Dendritic cell treated with granulocyte-macrophage colony-stimulating factor and Interleukin-4, amounts not matched to agents 40 ng/mL and 50 ng/mL, for 4 days (primary cell): ENCODE data around the gene VEZT.

Experiments used
- H3K27ac Mint-ChIP-seq: one replicate; pipeline ENCODE4 v1.8.0; 2022; ENCODE audit warnings: mild to moderate bottlenecking, mixed read lengths
- H3K27me3 Mint-ChIP-seq: one replicate; pipeline ENCODE4 v1.8.0; 2022; ENCODE audit warnings: mild to moderate bottlenecking, mixed read lengths
- H3K36me3 Mint-ChIP-seq: one replicate; pipeline ENCODE4 v1.8.0; 2022; ENCODE audit warnings: low read depth, mixed read lengths
- H3K4me1 Mint-ChIP-seq: one replicate; pipeline ENCODE4 v1.8.0; 2022; ENCODE audit warnings: low read depth, mixed read lengths
- H3K4me3 Mint-ChIP-seq: one replicate; pipeline ENCODE4 v1.8.0; 2022; ENCODE audit warnings: mild to moderate bottlenecking, moderate library complexity, mixed read lengths
- H3K9me3 Mint-ChIP-seq: one replicate; pipeline ENCODE4 v1.8.0; 2022; ENCODE audit warnings: mixed read lengths
- intact Hi-C: fragments of 100-400 bp; cut with micrococcal nuclease; formaldehyde crosslinking; loops from one replicate; pipeline ENCODE4 v1.15.0; 2022

Gene VEZT

DNA sequence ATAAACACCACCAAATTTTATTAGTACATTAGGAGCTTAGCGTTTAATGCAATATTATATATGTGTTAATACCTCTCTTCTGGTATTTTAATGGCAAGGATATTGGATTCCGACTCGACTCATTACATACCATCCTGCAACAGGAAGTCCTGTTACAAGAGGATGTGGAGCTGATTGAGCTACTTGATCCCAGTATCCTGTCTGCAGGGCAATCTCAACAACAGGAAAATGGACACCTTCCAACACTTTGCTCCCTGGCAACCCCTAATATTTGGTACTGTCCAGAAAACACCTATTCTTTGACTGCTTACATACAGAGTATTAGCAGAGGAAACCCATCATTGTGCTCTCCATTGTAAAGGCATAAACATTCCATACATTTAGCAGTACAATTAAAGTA, 45.2 kb downstream of the VEZT start:
- H3K36me3 Mint-ChIP-seq, result peaks cover 56% of the 10 kb centered on the region
- no peaks in the 10 kb centered on the region for H3K27me3 Mint-ChIP-seq
- no peak overlapping the region for H3K4me3 Mint-ChIP-seq
- no peaks in the 10 kb centered on the region for H3K9me3 Mint-ChIP-seq
- no peak overlapping the region for H3K27ac Mint-ChIP-seq
- no peaks in the 10 kb centered on the region for H3K4me1 Mint-ChIP-seq
- intact Hi-C loops, result no loop called here

DNA sequence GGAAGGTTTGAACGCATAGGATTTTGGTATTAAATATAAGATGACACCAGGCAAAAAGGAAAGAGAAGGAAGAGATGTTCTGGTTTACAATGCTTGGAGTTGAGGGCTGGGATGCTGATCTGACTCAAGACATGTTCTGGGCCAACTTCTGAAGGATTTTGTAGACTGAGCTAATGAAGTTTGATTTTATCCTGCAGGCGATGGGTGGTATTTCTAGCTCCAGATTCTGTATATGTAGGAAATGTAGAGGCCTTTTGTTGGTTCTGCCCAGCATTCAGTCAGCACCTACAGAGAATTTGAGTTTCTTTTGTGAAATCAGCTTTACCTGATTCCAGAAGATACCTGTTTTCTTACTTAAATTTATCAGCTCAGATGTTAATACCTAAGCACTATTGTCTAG, 48.2 kb downstream of the VEZT start:
- peaks cover 47% of the 10 kb centered on the region for H3K36me3 Mint-ChIP-seq
- H3K27me3 Mint-ChIP-seq, result no peaks in the 10 kb centered on the region
- intact Hi-C loops, result no loop called here

DNA sequence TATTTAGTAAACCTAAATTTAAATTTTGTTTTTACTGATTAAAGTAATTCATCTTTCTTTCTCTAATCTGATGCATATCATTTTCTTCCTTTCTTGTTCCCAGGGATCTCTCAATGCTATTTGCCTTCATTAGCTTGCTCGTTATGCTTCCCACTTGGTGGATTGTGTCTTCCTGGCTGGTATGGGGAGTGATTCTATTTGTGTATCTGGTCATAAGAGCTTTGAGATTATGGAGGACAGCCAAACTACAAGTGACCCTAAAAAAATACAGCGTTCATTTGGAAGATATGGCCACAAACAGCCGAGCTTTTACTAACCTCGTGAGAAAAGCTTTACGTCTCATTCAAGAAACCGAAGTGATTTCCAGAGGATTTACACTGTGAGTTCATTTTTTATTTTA, 48.6 kb downstream of the VEZT start:
- Mint-ChIP-seq H3K9me3 (no peaks in the 10 kb centered on the region), H3K4me3 (no peak overlapping the region)

More for the DNA sequence above, 48.2 kb downstream of the VEZT start:
- H3K4me3 Mint-ChIP-seq, result no peak overlapping the region
- no peaks in the 10 kb centered on the region for H3K4me1 Mint-ChIP-seq
- H3K9me3 Mint-ChIP-seq, result no peaks in the 10 kb centered on the region
- H3K27ac Mint-ChIP-seq, result no peak overlapping the region

DNA sequence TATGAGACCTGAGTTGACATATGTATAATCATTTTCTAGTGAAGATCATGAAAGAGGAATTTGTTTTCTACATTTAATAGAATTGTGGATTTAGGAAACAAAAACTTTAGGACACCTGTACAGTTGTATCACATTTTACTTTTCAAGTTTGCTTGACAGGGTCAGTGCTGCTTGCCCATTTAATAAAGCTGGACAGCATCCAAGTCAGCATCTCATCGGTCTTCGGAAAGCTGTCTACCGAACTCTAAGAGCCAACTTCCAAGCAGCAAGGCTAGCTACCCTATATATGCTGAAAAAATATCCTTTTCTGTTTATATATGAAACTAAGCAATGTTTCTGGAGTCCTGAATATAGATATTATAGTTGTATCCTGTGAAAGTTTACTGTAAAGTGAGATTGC, 52.3 kb downstream of the VEZT start:
- Mint-ChIP-seq H3K4me1 (no peaks in the 10 kb centered on the region), H3K27me3 (no peaks in the 10 kb centered on the region), H3K36me3 (peaks cover 33% of the 10 kb centered on the region), H3K4me3 (no peak overlapping the region), H3K9me3 (no peaks in the 10 kb centered on the region), H3K27ac (no peak overlapping the region)
- intact Hi-C loops, result no loop called here

More for the DNA sequence above, 48.6 kb downstream of the VEZT start:
- Mint-ChIP-seq H3K4me1 (no peaks in the 10 kb centered on the region), H3K27ac (no peak overlapping the region), H3K27me3 (no peaks in the 10 kb centered on the region), H3K36me3 (peaks cover 44% of the 10 kb centered on the region)
- intact Hi-C loops, result no loop called here

GRCh38 chr12:95271465-95271864, 53.9 kb downstream of the VEZT start:
- Mint-ChIP-seq H3K9me3 (no peaks in the 10 kb centered on the region), H3K4me3 (no peak overlapping the region), H3K27ac (no peak overlapping the region), H3K4me1 (no peaks in the 10 kb centered on the region), H3K36me3 (peaks cover 34% of the 10 kb centered on the region), H3K27me3 (no peaks in the 10 kb centered on the region)
- intact Hi-C loops, result no loop called here

DNA sequence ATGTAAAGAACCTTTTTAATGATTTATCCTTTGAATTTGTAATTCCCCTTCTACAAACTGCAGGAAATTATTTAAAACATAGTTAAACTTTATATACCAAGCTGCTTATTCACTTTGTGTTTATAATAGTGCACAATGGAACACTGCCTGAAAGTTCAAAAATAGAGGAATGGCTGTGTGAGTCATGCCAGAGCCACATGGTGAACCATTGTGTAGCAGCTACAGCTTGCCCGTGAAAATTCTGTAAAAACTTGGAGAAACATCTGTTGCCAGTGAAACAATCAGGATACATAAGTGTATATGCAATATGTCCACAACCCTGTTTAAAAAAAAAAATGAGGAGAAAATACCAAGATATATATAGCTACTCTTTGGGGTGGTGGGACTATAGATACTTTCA, 59.5 kb downstream of the VEZT start:
- intact Hi-C loops, result no loop called here

DNA sequence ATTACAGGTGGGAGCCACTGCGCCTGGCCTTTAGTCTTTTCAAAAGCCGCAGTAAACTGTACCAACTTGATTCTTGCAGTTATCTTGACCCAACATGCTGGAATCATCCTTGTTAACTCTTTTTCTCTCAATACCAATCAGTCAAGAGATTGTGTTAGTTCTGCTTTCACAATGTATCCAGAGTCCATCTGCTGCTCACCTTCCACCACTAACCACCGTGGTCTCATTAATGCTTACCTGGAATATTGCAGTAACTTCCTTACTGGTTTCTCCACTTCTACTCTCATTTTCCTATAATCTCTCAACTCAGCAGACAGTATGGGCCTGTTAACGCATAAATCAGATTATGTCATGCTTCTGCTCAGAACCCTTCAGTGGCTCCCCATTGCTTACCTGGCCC, 62.2 kb downstream of the VEZT start:
- Mint-ChIP-seq H3K36me3 (peaks cover 79% of the 10 kb centered on the region), H3K4me1 (no peaks in the 10 kb centered on the region)

More for the DNA sequence above, 59.5 kb downstream of the VEZT start:
- Mint-ChIP-seq H3K4me3 (no peak overlapping the region), H3K36me3 (peaks cover 65% of the 10 kb centered on the region), H3K4me1 (no peaks in the 10 kb centered on the region), H3K9me3 (no peaks in the 10 kb centered on the region), H3K27me3 (no peaks in the 10 kb centered on the region), H3K27ac (no peak overlapping the region)

GRCh38 chr12:95282266-95282665, 64.7 kb downstream of the VEZT start:
- intact Hi-C loops, result no loop called here

More for the DNA sequence above, 62.2 kb downstream of the VEZT start:
- H3K9me3 Mint-ChIP-seq, result no peaks in the 10 kb centered on the region
- intact Hi-C loops, result no loop called here
- H3K27ac Mint-ChIP-seq, result no peak overlapping the region
- no peak overlapping the region for H3K4me3 Mint-ChIP-seq
- H3K27me3 Mint-ChIP-seq, result no peaks in the 10 kb centered on the region

DNA sequence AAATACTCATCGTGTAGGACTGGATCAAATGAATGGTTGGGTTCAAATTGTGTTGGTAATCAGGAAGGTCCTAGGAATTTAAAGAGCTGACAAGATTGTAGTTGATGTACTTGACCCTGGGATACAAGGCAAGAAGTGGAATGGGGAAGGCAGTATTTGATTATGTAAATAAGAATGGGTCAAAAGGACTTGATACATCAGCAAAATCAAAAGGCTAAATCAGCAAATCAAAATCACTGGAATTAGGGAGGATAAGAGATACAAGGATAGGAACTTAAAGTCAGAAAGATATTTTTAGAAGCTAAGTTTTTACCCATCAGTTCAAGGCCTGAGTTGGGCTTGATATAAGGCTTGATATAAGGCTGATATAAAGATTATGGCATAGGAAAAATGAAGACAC, 65.8 kb downstream of the VEZT start:
- H3K4me1 Mint-ChIP-seq, result no peaks in the 10 kb centered on the region
- H3K4me3 Mint-ChIP-seq, result no peak overlapping the region
- intact Hi-C loops, result no loop called here
- H3K36me3 Mint-ChIP-seq, result peaks cover 73% of the 10 kb centered on the region
- H3K27me3 Mint-ChIP-seq, result no peaks in the 10 kb centered on the region
- no peaks in the 10 kb centered on the region for H3K9me3 Mint-ChIP-seq
- no peak overlapping the region for H3K27ac Mint-ChIP-seq

More at GRCh38 chr12:95282266-95282665, 64.7 kb downstream of the VEZT start:
- no peaks in the 10 kb centered on the region for H3K4me1 Mint-ChIP-seq
- no peaks in the 10 kb centered on the region for H3K9me3 Mint-ChIP-seq
- H3K27ac Mint-ChIP-seq, result no peak overlapping the region
- no peak overlapping the region for H3K4me3 Mint-ChIP-seq
- peaks cover 76% of the 10 kb centered on the region for H3K36me3 Mint-ChIP-seq
- H3K27me3 Mint-ChIP-seq, result no peaks in the 10 kb centered on the region

DNA sequence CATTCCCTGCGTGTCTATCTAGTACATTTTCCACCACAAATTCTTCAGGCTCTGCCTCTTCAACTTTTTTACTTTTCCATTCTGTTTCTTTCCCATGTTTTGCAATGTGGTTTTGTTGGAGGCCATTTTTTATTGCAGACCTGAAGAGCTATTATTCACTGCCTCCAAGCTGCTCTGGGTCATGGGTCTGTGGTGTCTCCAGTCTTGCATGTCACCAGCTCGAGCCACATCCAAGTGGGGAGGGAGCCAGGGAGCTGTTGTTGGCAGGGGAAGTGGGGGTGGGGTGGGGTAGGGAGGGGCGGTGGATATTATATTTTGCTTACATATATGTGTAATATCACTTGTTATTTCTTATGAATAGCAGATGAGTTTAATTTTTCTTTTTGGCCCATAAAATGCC, 69.1 kb downstream of the VEZT start:
- Mint-ChIP-seq H3K27ac (no peak overlapping the region), H3K9me3 (no peaks in the 10 kb centered on the region), H3K4me1 (no peaks in the 10 kb centered on the region), H3K27me3 (no peaks in the 10 kb centered on the region), H3K4me3 (no peak overlapping the region), H3K36me3 (peaks cover 65% of the 10 kb centered on the region)
- intact Hi-C loops, result loop anchor here (5.0 kb wide), 1 partner anchor 246 kb away; no protein-coding TSS in a partner anchor

- no peaks in the 10 kb centered on the region for H3K4me1 Mint-ChIP-seq
- intact Hi-C loops, result loop anchor here (10.0 kb wide), 1 partner anchor 203 kb away; no protein-coding TSS in a partner anchor
- no peak overlapping the region for H3K27ac Mint-ChIP-seq
- H3K27me3 Mint-ChIP-seq, result no peaks in the 10 kb centered on the region
- H3K9me3 Mint-ChIP-seq, result no peaks in the 10 kb centered on the region
- no peak overlapping the region for H3K4me3 Mint-ChIP-seq
- H3K36me3 Mint-ChIP-seq, result peaks cover 55% of the 10 kb centered on the region
Observed at GRCh38 chr12:95291501-95291900, 73.9 kb downstream of the VEZT start.

DNA sequence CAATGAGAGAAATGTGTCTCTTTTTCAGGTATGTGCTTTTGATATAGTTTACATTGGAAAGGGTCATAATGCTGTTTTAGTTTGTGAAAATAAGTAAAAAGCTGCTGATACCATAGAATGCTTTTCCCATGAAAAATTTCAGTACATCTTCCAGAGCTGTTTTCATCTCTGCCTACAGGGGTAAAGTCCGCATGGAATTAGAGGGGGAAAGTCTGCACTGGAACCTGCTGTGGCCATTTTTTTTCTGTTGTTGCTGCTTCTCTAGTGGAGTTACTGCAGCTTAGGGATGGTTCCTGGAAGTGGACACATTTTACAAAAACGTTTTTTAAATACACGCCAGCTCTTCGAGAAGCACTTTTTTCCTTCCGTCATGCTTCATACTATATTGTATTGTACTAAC, 81.3 kb downstream of the VEZT start:
- H3K36me3 Mint-ChIP-seq, result peaks cover 55% of the 10 kb centered on the region
- no peaks in the 10 kb centered on the region for H3K4me1 Mint-ChIP-seq
- no peak overlapping the region for H3K27ac Mint-ChIP-seq
- H3K4me3 Mint-ChIP-seq, result no peak overlapping the region
- intact Hi-C loops, result loop anchor here (10.0 kb wide), 1 partner anchor 196 kb away; no protein-coding TSS in a partner anchor
- H3K9me3 Mint-ChIP-seq, result no peaks in the 10 kb centered on the region
- H3K27me3 Mint-ChIP-seq, result no peaks in the 10 kb centered on the region

DNA sequence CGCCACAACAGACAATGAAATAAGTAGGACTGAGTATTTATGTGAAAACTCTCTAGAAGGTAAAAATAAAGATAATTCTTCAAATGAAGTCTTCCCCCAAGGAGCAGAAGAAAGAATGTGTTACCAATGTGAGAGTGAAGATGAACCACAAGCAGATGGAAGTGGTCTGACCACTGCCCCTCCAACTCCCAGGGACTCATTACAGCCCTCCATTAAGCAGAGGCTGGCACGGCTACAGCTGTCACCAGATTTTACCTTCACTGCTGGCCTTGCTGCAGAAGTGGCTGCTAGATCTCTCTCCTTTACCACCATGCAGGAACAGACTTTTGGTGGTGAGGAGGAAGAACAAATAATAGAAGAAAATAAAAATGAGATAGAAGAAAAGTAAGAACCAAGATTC, 82.7 kb downstream of the VEZT start:
- Mint-ChIP-seq H3K36me3 (peaks cover 46% of the 10 kb centered on the region), H3K4me3 (no peak overlapping the region), H3K9me3 (no peaks in the 10 kb centered on the region), H3K27ac (no peak overlapping the region), H3K4me1 (no peaks in the 10 kb centered on the region), H3K27me3 (no peaks in the 10 kb centered on the region)
- intact Hi-C loops, result no loop called here

- Mint-ChIP-seq H3K27ac (no peak overlapping the region), H3K27me3 (no peaks in the 10 kb centered on the region), H3K4me3 (no peak overlapping the region), H3K4me1 (no peaks in the 10 kb centered on the region), H3K36me3 (peaks cover 26% of the 10 kb centered on the region), H3K9me3 (no peaks in the 10 kb centered on the region)
- intact Hi-C loops, result no loop called here
Observed at GRCh38 chr12:95303476-95303875, 85.9 kb downstream of the VEZT start.

DNA sequence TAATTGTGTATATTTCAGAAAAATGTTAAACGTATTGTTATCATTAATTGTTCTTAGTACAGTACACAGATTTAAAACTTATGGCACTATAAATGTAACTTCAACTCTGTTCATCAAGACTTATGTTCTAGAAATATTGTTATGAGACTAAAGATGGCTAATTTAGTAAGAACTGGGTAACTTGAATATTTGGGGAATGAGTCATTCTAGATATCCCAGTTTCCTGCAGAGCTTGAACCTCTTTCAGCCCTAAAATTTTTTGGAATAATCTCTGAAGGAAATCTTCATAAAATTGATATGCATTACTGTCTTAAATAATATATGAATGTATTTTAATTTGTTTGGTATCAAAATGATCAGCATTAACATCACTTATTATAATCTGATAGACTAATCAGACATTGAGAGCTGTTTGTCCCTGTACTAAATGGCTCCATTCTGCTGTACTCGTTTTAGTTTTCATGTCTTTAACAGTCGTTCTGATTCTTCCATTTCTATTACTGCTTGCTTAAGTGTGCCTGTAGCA, 87.1 kb downstream of the VEZT start:
- intact Hi-C loops, result no loop called here

More for the DNA sequence above, 87.1 kb downstream of the VEZT start:
- H3K4me1 Mint-ChIP-seq, result no peaks in the 10 kb centered on the region
- H3K27me3 Mint-ChIP-seq, result no peaks in the 10 kb centered on the region
- no peak overlapping the region for H3K4me3 Mint-ChIP-seq
- peaks cover 26% of the 10 kb centered on the region for H3K36me3 Mint-ChIP-seq
- no peak overlapping the region for H3K27ac Mint-ChIP-seq
- H3K9me3 Mint-ChIP-seq, result no peaks in the 10 kb centered on the region
